HG03575 (cell line): ENCODE data around the gene FBXL12.
"Not testable (repeated sequence)": the region's sequence is repeated elsewhere in the genome, so short reads cannot be mapped to it uniquely, and the experiment has no call there.

ENCODE experiments used
- ATAC-seq: cut with Tn5 transposase; IDR thresholded peaks from one replicate; pipeline ENCODE4 v1.9.1; 2021; ENCODE audit not compliant: unreplicated experiment, insufficient number of reproducible peaks, low FRiP score; ENCODE audit errors: extremely low read depth

The FBXL12 gene

GRCh38 chr19:9842834-9843625 is 24.2 kb upstream of the FBXL12 start:
- no peak for ATAC-seq

GRCh38 chr19:9839415-9839814 is 20.5 kb upstream of the FBXL12 start:
- ATAC-seq, result no peak

GRCh38 chr19:9838324-9838723 is 19.4 kb upstream of the FBXL12 start:
- no peak for ATAC-seq

- no peak for ATAC-seq
Measured at GRCh38 chr19:9836021-9836420, 17.1 kb upstream of the FBXL12 start.

- no peak for ATAC-seq
Measured at GRCh38 chr19:9835507-9835949, 16.6 kb upstream of the FBXL12 start.

GRCh38 chr19:9834726-9835506 is 16.0 kb upstream of the FBXL12 start, which contains the start of gene PIN1:
TSS of gene PIN1 (plus strand) at chr19:9835318. CDS start at chr19:9835345, 27 bp downstream.
- no peak for ATAC-seq

- no peak for ATAC-seq
Measured at GRCh38 chr19:9834307-9834725, 15.4 kb upstream of the FBXL12 start.

- ATAC-seq, result no peak
Measured at GRCh38 chr19:9828551-9829063, 9.7 kb upstream of the FBXL12 start.

- no peak for ATAC-seq
Measured at GRCh38 chr19:9827289-9828238, 8.7 kb upstream of the FBXL12 start, which contains the start of gene UBL5. TSS of gene UBL5 (plus strand) at chr19:9827918. CDS start at chr19:9828338, 420 bp downstream.

GRCh38 chr19:9823816-9824215 is 4.9 kb upstream of the FBXL12 start:
- ATAC-seq, result no peak

GRCh38 chr19:9820034-9820433 is 1.2 kb upstream of the FBXL12 start:
- not testable (repeated sequence) for ATAC-seq

GRCh38 chr19:9819596-9819909 is 674 bp upstream of the FBXL12 start:
- ATAC-seq, result no peak

GRCh38 chr19:9818175-9818733 is 625 bp downstream of the FBXL12 start:
- ATAC-seq, result no peak

- no peak for ATAC-seq
Measured at GRCh38 chr19:9811139-9811538, 7.7 kb downstream of the FBXL12 start.

GRCh38 chr19:9808855-9809824 is 9.7 kb downstream of the FBXL12 start:
- no peak for ATAC-seq

GRCh38 chr19:9806803-9807202 is 12.1 kb downstream of the FBXL12 start:
- no peak for ATAC-seq

GRCh38 chr19:9801976-9802375 is 16.9 kb downstream of the FBXL12 start:
- ATAC-seq, result no peak

GRCh38 chr19:9799162-9799561 is 19.7 kb downstream of the FBXL12 start:
- ATAC-seq, result no peak
